Upper lobe of left lung (tissue), 6 donors: ENCODE data around the gene KRT86. TPM values are rescaled to one million over a fixed set of nuclear protein-coding genes. Genes with fewer than 3 reads are reported as not detected.
"Not testable (repeated sequence)": the region's sequence is repeated elsewhere in the genome, so short reads cannot be mapped to it uniquely, and the experiment has no call there.

Experiments used
- ATAC-seq, 2 donors: fragments of 200-7000 bp; cut with Tn5 transposase; one replicate each; pipeline ENCODE4 v1.9.1; 2022; ENCODE audit warnings: mild to moderate bottlenecking in 2 of 2, moderate library complexity in 2 of 2; ENCODE audit not compliant: low FRiP score in 2 of 2
- DNase-seq, 2 donors: peaks; one replicate each; pipeline ENCODE4 v3.0.0-alpha.2; 2019 to 2020
- H3K27ac ChIP-seq, 4 donors: fragments of 200-600 bp; sonication (generic); one replicate each; pipeline ENCODE4 v1.5.1; 2016 to 2019
- H3K27me3 ChIP-seq, 4 donors: fragments of 200-600 bp; sonication (generic); one replicate each; pipeline ENCODE4 v1.5.1; 2017 to 2019
- H3K36me3 ChIP-seq, 4 donors: fragments of 200-600 bp; sonication (generic); one replicate each; pipeline ENCODE4 v1.5.1; 2016 to 2019
- H3K4me1 ChIP-seq, 4 donors: fragments of 200-600 bp; sonication (generic); one replicate each; pipeline ENCODE4 v1.5.1; 2018 to 2019
- H3K4me3 ChIP-seq, 4 donors: fragments of 200-600 bp; sonication (generic); one replicate each; pipeline ENCODE4 v1.5.1; 2017 to 2019; ENCODE audit warnings: mild to moderate bottlenecking in 2 of 4, moderate library complexity in 1 of 4
- H3K9me3 ChIP-seq, 4 donors: fragments of 200-600 bp; sonication (generic); one replicate each; pipeline ENCODE4 v1.5.1; 2018 to 2019
- CTCF ChIP-seq, 6 experiments: fragments of 450-650 bp in 4 of 6; fragments of 200-600 bp in 2 of 6; sonication (generic) in 2 of 6; IDR thresholded peaks; one replicate each; pipeline ENCODE4 v1.5.1; 2016 to 2019; ENCODE audit warnings: antibody characterized with exemption in 6 of 6
- EP300 ChIP-seq, 4 donors: sonication (generic); formaldehyde crosslinking; IDR thresholded peaks; one replicate each; pipeline ENCODE4 v1.5.1; 2017; ENCODE audit warnings: antibody characterized with exemption in 4 of 4, control low read depth in 2 of 4
- POLR2A ChIP-seq, 4 donors: fragments of 450-650 bp; IDR thresholded peaks; one replicate each; pipeline ENCODE4 v1.5.1; 2016 to 2017; ENCODE audit warnings: antibody characterized with exemption in 4 of 4, mild to moderate bottlenecking in 2 of 4
- POLR2AphosphoS5 ChIP-seq, 2 donors: sonication (generic); formaldehyde crosslinking; IDR thresholded peaks; one replicate each; pipeline ENCODE4 v1.5.1; 2017; ENCODE audit warnings: antibody characterized with exemption in 2 of 2
- WGBS, 2 donors: methylation state at CpG; one replicate each; pipeline ENCODE4 v1.1.5; 2017 to 2018; 5-methylcytosine and 5-hydroxymethylcytosine counted together
- total RNA-seq, 6 donors: library from RNA; depleted of rRNA in 4 of 6; stranded (reverse); fragments of >200 nt in 4 of 6; gene quantifications; one replicate each; pipeline versions ENCODE4 v1.1.0 to v1.2.1, GENCODE V29; 2016 to 2021
- donor health status: DM: no; HTN: no; CAD: no; lungs with moderate emphysema.
- donor health status: DM: no; HTN: yes; CAD: no; lungs with severe emphysema.

The KRT86 gene
- total RNA-seq, 6 donors from 2014 or later: 0.30 to 1.5 (median 0.93) TPM; not detected in 2

- TF ChIP-seq CTCF (IDR thresholded peaks at IDR 0.05): no peak
- H3K9me3 ChIP-seq: no peaks in the 10 kb centered on the region
- no peak for ATAC-seq
- H3K4me3 ChIP-seq: no peak overlapping the region
- peak in 1 of 2 donors; percentile 77 for DNase-seq
- no peaks in the 10 kb centered on the region for H3K36me3 ChIP-seq
- WGBS, 2 donors: 72 to 84% methylated on average over 11 to 12 of the region's 13 CpGs
- no peak overlapping the region for H3K27ac ChIP-seq
- H3K4me1 ChIP-seq: no peaks in the 10 kb centered on the region
- H3K27me3 ChIP-seq: no peaks in the 10 kb centered on the region
These were observed 40.1 kb downstream of the KRT86 start for GRCh38 chr12:52314511-52314910.

DNA sequence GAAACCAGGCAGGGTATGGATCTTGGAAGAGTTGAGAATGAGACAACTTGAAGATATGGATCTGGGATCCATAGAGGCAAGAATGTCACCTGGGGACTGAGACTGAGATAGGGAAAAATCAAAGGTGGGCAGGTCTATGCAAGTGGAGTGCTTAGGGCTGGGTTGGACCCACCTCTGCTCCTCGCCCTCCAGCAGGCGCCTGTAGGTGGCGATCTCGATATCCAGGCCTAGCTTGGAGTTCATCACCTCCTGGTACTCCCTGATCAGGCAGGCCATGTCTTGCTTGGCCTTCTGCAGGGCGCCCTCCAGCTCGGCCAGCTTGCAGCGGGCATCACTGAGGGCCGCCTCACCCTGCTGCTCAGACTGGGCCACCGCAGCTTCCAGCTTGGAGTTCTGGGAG, 41.3 kb downstream of the KRT86 start:
- not testable (repeated sequence) for H3K27ac ChIP-seq, H3K27me3 ChIP-seq, H3K36me3 ChIP-seq, ATAC-seq, H3K4me1 ChIP-seq, H3K4me3 ChIP-seq, H3K9me3 ChIP-seq
- peak in 1 of 2 donors; percentile 45 for DNase-seq
- WGBS, 2 donors: 59 to 64% methylated on average over 7 to 9 of the region's 9 CpGs

DNA sequence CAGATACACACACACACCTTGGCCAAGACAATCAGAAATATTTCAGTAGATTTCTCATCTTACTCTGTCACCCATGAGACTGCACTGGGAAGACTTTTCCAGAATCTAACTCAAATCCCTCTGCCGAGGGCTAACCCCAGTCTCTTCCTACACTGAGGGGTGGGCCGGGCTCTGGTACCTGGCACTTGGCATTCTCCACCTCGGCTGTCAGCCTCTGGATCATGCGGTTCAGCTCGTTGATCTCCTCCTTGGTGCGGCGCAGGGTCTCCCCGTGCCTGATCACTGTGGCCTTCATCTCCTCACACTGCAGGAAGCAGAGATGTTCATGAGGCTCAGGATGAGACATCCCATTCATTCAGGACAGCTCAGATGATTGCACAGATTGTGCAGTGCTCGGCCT, 41.8 kb downstream of the KRT86 start:
- TF ChIP-seq EP300 (IDR thresholded peaks at IDR 0.05) (no peak), CTCF (IDR thresholded peaks at IDR 0.05) (no peak), POLR2A (IDR thresholded peaks at IDR 0.05) (no peak), POLR2AphosphoS5 (IDR thresholded peaks at IDR 0.05) (no peak)
- DNase-seq (no peak), ATAC-seq (no peak)
- no peaks in the 10 kb centered on the region for H3K4me1 ChIP-seq
- no peak overlapping the region for H3K27ac ChIP-seq
- H3K27me3 ChIP-seq: peaks cover 0 to 6% (median 2%) of the 10 kb centered on the region in 4 donors
- no peak overlapping the region for H3K4me3 ChIP-seq
- H3K9me3 ChIP-seq: no peaks in the 10 kb centered on the region
- WGBS, 2 donors: 72 to 90% methylated on average over 8 to 9 of the region's 9 CpGs
- H3K36me3 ChIP-seq: no peaks in the 10 kb centered on the region

DNA sequence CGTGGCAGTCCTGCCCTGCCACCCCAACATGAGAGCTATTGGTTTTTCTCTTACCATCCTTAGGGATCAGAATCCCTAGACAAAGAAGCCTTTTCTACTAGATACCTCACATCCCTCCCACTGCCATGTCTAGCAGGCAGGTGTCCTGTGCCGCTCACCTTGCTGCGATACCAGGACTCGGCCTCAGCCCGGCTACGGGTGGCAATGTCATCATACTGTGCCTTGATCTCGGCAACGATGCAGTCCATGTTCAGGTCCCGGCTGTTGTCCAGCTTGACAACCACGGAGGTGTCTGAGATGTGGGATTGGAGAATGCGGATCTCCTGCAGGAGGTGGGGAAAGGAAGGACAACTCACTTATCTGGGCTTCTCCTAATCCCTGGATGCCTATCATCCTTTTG, 42.3 kb downstream of the KRT86 start:
- ATAC-seq (no peak), DNase-seq (peak in 1 of 2 donors; percentile 35)
- Histone ChIP-seq H3K4me1 (no peaks in the 10 kb centered on the region), H3K27ac (no peak overlapping the region), H3K36me3 (no peaks in the 10 kb centered on the region), H3K9me3 (no peaks in the 10 kb centered on the region), H3K4me3 (no peak overlapping the region), H3K27me3 (peaks cover 0 to 8% (median 2%) of the 10 kb centered on the region in 4 donors)
- TF ChIP-seq POLR2A (IDR thresholded peaks at IDR 0.05) (no peak), EP300 (IDR thresholded peaks at IDR 0.05) (no peak), POLR2AphosphoS5 (IDR thresholded peaks at IDR 0.05) (no peak), CTCF (IDR thresholded peaks at IDR 0.05) (no peak)
- 93 to 100% methylated on average over 3 to 11 of the region's 11 CpGs for WGBS, 2 donors

DNA sequence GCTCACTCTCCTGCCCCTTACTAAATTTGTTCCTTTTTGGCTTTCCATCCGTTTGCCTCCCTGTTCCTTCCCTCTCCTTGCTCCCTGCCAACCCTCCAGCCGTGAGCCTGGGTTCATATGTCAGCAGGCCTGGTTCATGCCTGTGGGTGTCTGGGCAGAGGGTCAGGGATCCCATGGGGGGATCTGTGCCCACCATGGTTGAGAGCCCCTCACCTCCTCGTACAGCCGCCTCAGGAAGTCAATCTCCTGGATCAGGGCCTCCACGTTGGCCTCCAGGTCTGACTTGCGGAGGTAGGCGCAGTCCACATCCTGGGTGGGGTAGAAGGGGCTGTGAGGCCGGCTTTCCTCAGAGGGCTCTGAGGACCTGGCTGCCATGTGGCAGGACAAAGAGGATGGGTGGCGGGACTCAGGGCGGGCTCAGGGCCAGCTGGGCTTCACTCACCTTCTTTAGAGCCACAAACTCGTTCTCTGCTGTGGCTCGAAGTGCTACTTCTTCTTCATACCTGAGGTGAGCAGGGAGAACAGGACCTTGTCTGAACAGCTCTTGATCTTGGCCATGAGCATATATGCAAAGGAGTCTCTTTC, 43.1 kb downstream of the KRT86 start:
- DNase-seq (peak in 1 of 2 donors; percentile 46), ATAC-seq (no peak)
- no peaks in the 10 kb centered on the region for H3K9me3 ChIP-seq
- H3K36me3 ChIP-seq: no peaks in the 10 kb centered on the region
- TF ChIP-seq POLR2A (IDR thresholded peaks at IDR 0.05): no peak
- no peak overlapping the region for H3K4me3 ChIP-seq
- peaks cover 0 to 8% (median 2%) of the 10 kb centered on the region in 4 donors for H3K27me3 ChIP-seq
- H3K4me1 ChIP-seq: no peaks in the 10 kb centered on the region
- WGBS, 2 donors: 80 to 85% methylated on average over 8 to 11 of the region's 12 CpGs
- no peak overlapping the region for H3K27ac ChIP-seq

DNA sequence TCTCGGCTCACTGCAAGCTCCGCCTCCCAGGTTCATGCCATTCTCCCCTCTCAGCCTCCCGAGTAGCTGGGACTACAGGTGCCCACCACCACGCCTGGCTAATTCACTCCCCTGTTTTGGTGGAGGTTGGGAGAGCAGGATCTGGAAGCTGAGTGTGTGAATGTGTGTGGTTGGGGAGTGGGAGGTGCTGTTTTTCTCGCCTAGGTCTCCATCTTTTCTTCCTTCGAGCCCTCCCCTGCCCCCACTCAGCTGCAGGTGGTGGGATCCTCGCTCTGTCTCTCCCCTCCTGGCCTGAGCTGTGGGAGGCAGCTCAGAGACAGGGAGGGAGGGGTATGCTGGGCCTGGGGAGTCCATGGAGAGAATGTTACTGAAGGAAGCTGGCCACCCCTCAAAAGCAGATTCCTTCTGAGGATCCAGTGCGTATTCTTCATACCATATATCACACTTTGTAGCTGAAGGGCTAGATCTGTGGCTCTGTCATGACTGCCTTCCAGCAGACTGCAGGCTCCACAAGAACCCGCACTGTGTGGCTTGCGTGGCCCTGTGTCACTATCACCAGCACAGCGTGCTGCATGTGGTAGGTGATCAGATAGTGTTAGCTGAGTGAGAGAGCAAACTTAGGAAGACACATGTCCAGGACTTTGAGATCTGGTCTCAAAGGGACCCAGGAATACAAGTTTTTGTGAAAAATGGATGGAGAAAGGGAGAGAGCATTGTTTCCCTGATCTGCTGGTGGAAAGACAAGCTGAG, 44.0 kb downstream of the KRT86 start:
- Histone ChIP-seq H3K27ac (no peak overlapping the region), H3K27me3 (peaks cover 0 to 8% (median 2%) of the 10 kb centered on the region in 4 donors), H3K4me3 (no peak overlapping the region), H3K4me1 (no peaks in the 10 kb centered on the region), H3K9me3 (no peaks in the 10 kb centered on the region), H3K36me3 (no peaks in the 10 kb centered on the region)
- WGBS, 2 donors: 81 to 91% methylated on average over 11 of the region's 11 CpGs
- TF ChIP-seq POLR2AphosphoS5 (IDR thresholded peaks at IDR 0.05) (no peak), EP300 (IDR thresholded peaks at IDR 0.05) (no peak), CTCF (IDR thresholded peaks at IDR 0.05) (no peak), POLR2A (IDR thresholded peaks at IDR 0.05) (no peak)
- DNase-seq: no peak
- ATAC-seq: no peak
